Neural cell (in vitro differentiated cells): ENCODE results near the gene TCF12. TPM values are rescaled to one million over a fixed set of nuclear protein-coding genes. Genes with fewer than 3 reads are reported as not detected.

Experiments used
- H2AFZ ChIP-seq: fragments of 200-600, 300-800 bp; sonication (generic), shearing (Covaris generic); 2 replicates; pipeline ENCODE4 v1.6.0; 2014; ENCODE audit warnings: low read depth, mild to moderate bottlenecking, antibody characterized with exemption, low read length, moderate library complexity
- H3F3A ChIP-seq: fragments of 200-600 bp; shearing (Covaris generic); 2 replicates; pipeline ENCODE4 v1.6.1; 2016; ENCODE audit warnings: mild to moderate bottlenecking, moderate library complexity, mixed read lengths, antibody characterized with exemption, low read length; ENCODE audit not compliant: insufficient read depth, poor library complexity, severe bottlenecking
- H3K27ac ChIP-seq: fragments of 200-600, 300-800 bp; sonication (generic), shearing (Covaris generic); 2 replicates; pipeline ENCODE4 v1.5.1; 2014; ENCODE audit warnings: mild to moderate bottlenecking, low read length, moderate library complexity
- H3K27me3 ChIP-seq: fragments of 300-800, 200-600 bp; sonication (generic), shearing (Covaris generic); 2 replicates; pipeline ENCODE4 v1.6.0; 2014; ENCODE audit warnings: mild to moderate bottlenecking, low read depth, low read length, moderate library complexity; ENCODE audit not compliant: insufficient read depth
- H3K36me3 ChIP-seq: fragments of 300-800, 200-600 bp; sonication (generic), shearing (Covaris generic); 2 replicates; pipeline ENCODE4 v1.5.1; 2014; ENCODE audit warnings: mild to moderate bottlenecking, antibody characterized with exemption, low read length, moderate library complexity; ENCODE audit not compliant: insufficient read depth
- H3K4me2 ChIP-seq: fragments of 300-800, 200-600 bp; sonication (generic), shearing (Covaris generic); 2 replicates; pipeline ENCODE4 v1.6.0; 2014; ENCODE audit warnings: mild to moderate bottlenecking, low read length
- H3K4me3 ChIP-seq: fragments of 300-800, 200-600 bp; sonication (generic), shearing (Covaris generic); 2 replicates; pipeline ENCODE4 v1.5.1; 2014; ENCODE audit warnings: mild to moderate bottlenecking, low read length, moderate library complexity
- H3K79me2 ChIP-seq: fragments of 200-600 bp; shearing (Covaris generic); replicated peaks from 2 replicates; pipeline ENCODE4 v1.6.0; 2014; ENCODE audit warnings: mild to moderate bottlenecking, low read length, moderate library complexity; ENCODE audit not compliant: insufficient read depth
- H3K9ac ChIP-seq: fragments of 300-800, 200-600 bp; sonication (generic), shearing (Covaris generic); 2 replicates; pipeline ENCODE4 v1.6.1; 2016; ENCODE audit warnings: mild to moderate bottlenecking, low read length, mixed read lengths
- H3K9me2 ChIP-seq: fragments of 200-600 bp; shearing (Covaris generic); 2 replicates; pipeline ENCODE4 v1.6.1; 2016; ENCODE audit warnings: mild to moderate bottlenecking, low read length, mixed read lengths; ENCODE audit not compliant: insufficient read depth
- H3K9me3 ChIP-seq: fragments of 200-600, 300-800 bp; sonication (generic), shearing (Covaris generic); 2 replicates; pipeline ENCODE4 v1.6.1; 2016; ENCODE audit warnings: mild to moderate bottlenecking, mixed run types, low read length, moderate library complexity, mixed read lengths
- H4K20me1 ChIP-seq: fragments of 200-600 bp; shearing (Covaris generic); 2 replicates; pipeline ENCODE4 v1.6.1; 2016; ENCODE audit warnings: mild to moderate bottlenecking, mixed run types; ENCODE audit not compliant: insufficient read depth
- EP300 ChIP-seq: fragments of 450-650 bp; conservative IDR thresholded peaks from 2 replicates; pipeline ENCODE4 v1.6.1; 2014; ENCODE audit warnings: antibody characterized with exemption, mild to moderate bottlenecking, moderate library complexity; ENCODE audit not compliant: poor library complexity, severe bottlenecking
- EZH2 ChIP-seq: fragments of 200-600, 300-800 bp; shearing (Covaris generic), sonication (generic); IDR thresholded peaks from 2 replicates; pipeline ENCODE4 v1.6.1; 2014; ENCODE audit warnings: antibody characterized with exemption, low read length, borderline replicate concordance, mild to moderate bottlenecking; ENCODE audit not compliant: insufficient read depth, poor library complexity, severe bottlenecking
- MXI1 ChIP-seq: fragments of 450-650 bp; conservative IDR thresholded peaks from 2 replicates; pipeline ENCODE4 v1.6.1; 2014; ENCODE audit warnings: antibody characterized with exemption, mild to moderate bottlenecking; ENCODE audit not compliant: poor library complexity, severe bottlenecking
- POLR2AphosphoS5 ChIP-seq: IDR thresholded peaks from 2 replicates; pipeline ENCODE4 v1.6.1; 2012
- RAD21 ChIP-seq: fragments of 450-650 bp; conservative IDR thresholded peaks from 2 replicates; pipeline ENCODE4 v1.6.1; 2014; ENCODE audit warnings: antibody characterized with exemption, mild to moderate bottlenecking, moderate library complexity
- SMC3 ChIP-seq: fragments of 450-650 bp; conservative IDR thresholded peaks from 2 replicates; pipeline ENCODE4 v1.6.1; 2014; ENCODE audit warnings: antibody characterized with exemption, mild to moderate bottlenecking, moderate library complexity; ENCODE audit not compliant: poor library complexity
- TAF1 ChIP-seq: IDR thresholded peaks from 2 replicates; pipeline ENCODE4 v1.6.1; 2012; ENCODE audit warnings: low read depth
- polyA plus RNA-seq: library from polyadenylated mRNA; depleted of rRNA; stranded (reverse); fragments of >200 nt; gene quantifications from 2 replicates; pipeline ENCODE4 v1.2.3, GENCODE V29; 2014
- TF ChIP-seq, protein P1 (sequence below): fragments of 450-650 bp; IDR thresholded peaks from 2 replicates; pipeline ENCODE4 v1.5.1; 2014; ENCODE audit warnings: antibody characterized with exemption, mild to moderate bottlenecking, moderate library complexity; ENCODE audit not compliant: poor library complexity, severe bottlenecking
- TF ChIP-seq, protein P2 (sequence below): IDR thresholded peaks from 2 replicates; pipeline ENCODE4 v1.6.1; 2012; ENCODE audit warnings: borderline replicate concordance

The TCF12 gene
- polyA plus RNA-seq, 1 donor from 2014 or later, result 52.7 TPM

DNA sequence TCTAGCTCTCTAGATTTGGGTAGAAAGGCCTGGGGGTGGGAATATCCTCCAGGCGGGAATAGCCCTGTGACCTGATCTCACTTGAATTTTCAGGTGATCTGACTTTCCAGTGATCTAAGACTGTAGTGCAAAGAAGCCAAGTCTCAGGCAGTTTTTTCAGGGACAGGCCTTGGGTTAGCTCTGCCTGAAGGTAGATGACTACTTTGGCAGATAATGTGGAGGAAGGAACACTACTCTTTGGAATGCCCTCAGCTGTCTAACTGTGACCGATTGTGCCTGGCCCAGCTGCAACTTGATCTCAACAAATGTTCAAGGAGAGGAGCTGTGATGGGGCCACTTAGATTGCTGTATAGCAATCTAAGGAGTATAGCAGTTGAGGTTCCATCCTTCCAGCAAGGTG is 193.7 kb downstream of the TCF12 start:
- Histone ChIP-seq H3K79me2 (peaks cover 19% of the 10 kb centered on the region), H3F3A (no peaks in the 10 kb centered on the region), H3K36me3 (no peaks in the 10 kb centered on the region), H3K4me3 (no peak overlapping the region), H3K9me3 (no peaks in the 10 kb centered on the region), H2AFZ (no peak overlapping the region), H3K4me2 (no peak overlapping the region), H3K27me3 (no peaks in the 10 kb centered on the region), H3K27ac (no peak overlapping the region), H3K9me2 (no peaks in the 10 kb centered on the region), H4K20me1 (no peaks in the 10 kb centered on the region), H3K9ac (no peak overlapping the region)
- TF ChIP-seq EZH2 (no peak), TAF1 (no peak)

GRCh38 chr15:57114070-57114469 is 195.6 kb downstream of the TCF12 start:
- no peak overlapping the region for H3K4me3 ChIP-seq
- H3K27ac ChIP-seq, result no peak overlapping the region
- H2AFZ ChIP-seq, result no peak overlapping the region
- H4K20me1 ChIP-seq, result no peaks in the 10 kb centered on the region
- H3F3A ChIP-seq, result no peaks in the 10 kb centered on the region
- no peaks in the 10 kb centered on the region for H3K9me3 ChIP-seq
- no peaks in the 10 kb centered on the region for H3K36me3 ChIP-seq
- no peak overlapping the region for H3K4me2 ChIP-seq
- H3K27me3 ChIP-seq, result no peaks in the 10 kb centered on the region
- TF ChIP-seq RAD21 (no peak), SMC3 (no peak), EZH2 (no peak), MXI1 (no peak), POLR2AphosphoS5 (no peak), EP300 (no peak), TAF1 (no peak)
- TF ChIP-seq, protein P1, sequence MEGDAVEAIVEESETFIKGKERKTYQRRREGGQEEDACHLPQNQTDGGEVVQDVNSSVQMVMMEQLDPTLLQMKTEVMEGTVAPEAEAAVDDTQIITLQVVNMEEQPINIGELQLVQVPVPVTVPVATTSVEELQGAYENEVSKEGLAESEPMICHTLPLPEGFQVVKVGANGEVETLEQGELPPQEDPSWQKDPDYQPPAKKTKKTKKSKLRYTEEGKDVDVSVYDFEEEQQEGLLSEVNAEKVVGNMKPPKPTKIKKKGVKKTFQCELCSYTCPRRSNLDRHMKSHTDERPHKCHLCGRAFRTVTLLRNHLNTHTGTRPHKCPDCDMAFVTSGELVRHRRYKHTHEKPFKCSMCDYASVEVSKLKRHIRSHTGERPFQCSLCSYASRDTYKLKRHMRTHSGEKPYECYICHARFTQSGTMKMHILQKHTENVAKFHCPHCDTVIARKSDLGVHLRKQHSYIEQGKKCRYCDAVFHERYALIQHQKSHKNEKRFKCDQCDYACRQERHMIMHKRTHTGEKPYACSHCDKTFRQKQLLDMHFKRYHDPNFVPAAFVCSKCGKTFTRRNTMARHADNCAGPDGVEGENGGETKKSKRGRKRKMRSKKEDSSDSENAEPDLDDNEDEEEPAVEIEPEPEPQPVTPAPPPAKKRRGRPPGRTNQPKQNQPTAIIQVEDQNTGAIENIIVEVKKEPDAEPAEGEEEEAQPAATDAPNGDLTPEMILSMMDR, result no peak
- TF ChIP-seq, protein P2, sequence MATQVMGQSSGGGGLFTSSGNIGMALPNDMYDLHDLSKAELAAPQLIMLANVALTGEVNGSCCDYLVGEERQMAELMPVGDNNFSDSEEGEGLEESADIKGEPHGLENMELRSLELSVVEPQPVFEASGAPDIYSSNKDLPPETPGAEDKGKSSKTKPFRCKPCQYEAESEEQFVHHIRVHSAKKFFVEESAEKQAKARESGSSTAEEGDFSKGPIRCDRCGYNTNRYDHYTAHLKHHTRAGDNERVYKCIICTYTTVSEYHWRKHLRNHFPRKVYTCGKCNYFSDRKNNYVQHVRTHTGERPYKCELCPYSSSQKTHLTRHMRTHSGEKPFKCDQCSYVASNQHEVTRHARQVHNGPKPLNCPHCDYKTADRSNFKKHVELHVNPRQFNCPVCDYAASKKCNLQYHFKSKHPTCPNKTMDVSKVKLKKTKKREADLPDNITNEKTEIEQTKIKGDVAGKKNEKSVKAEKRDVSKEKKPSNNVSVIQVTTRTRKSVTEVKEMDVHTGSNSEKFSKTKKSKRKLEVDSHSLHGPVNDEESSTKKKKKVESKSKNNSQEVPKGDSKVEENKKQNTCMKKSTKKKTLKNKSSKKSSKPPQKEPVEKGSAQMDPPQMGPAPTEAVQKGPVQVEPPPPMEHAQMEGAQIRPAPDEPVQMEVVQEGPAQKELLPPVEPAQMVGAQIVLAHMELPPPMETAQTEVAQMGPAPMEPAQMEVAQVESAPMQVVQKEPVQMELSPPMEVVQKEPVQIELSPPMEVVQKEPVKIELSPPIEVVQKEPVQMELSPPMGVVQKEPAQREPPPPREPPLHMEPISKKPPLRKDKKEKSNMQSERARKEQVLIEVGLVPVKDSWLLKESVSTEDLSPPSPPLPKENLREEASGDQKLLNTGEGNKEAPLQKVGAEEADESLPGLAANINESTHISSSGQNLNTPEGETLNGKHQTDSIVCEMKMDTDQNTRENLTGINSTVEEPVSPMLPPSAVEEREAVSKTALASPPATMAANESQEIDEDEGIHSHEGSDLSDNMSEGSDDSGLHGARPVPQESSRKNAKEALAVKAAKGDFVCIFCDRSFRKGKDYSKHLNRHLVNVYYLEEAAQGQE, result no peak
- H3K9me2 ChIP-seq, result no peaks in the 10 kb centered on the region
- H3K9ac ChIP-seq, result no peak overlapping the region
- H3K79me2 ChIP-seq, result peaks cover 11% of the 10 kb centered on the region
